H1 (cell line): Measurements from ENCODE around the gene KCNK7. TPM values are rescaled to one million over a fixed set of nuclear protein-coding genes. Genes with fewer than 3 reads are reported as not detected.

Experiments
- CTCF ChIA-PET: fragments of 300-600 bp; sonication (Branson Sonifier 250); formaldehyde crosslinking; loops from one replicate; lab custom pipeline; 2021; ENCODE audit not compliant: partially characterized antibody; lab: Charles Lee
- POLR2A ChIA-PET: fragments of 300-600 bp; sonication (Branson Sonifier 250); formaldehyde crosslinking; loops from one replicate; lab custom pipeline; 2021; ENCODE audit warnings: inconsistent platforms; ENCODE audit not compliant: partially characterized antibody; lab: Charles Lee
- DNase-seq, 2 experiments: peaks; one replicate each; pipeline versions ENCODE4 v3.0.0 to v3.0.0-alpha.2; 2010 to 2022; ENCODE audit warnings: low spot score in 2 of 2, low read depth in 1 of 2, mixed read lengths in 1 of 2
- FAIRE-seq: peaks from 2 replicates; lab custom pipeline; 2011; peaks lifted over from hg19 to GRCh38; lab: Jason Lieb, UNC
- H2AFZ ChIP-seq: 2 replicates; pipeline ENCODE4 v1.8.1; 2012; ENCODE audit warnings: low read length, inconsistent platforms
- H2AK5ac ChIP-seq: 2 replicates; pipeline ENCODE4 v1.6.1; 2013; ENCODE audit warnings: low read depth, low read length
- H2BK120ac ChIP-seq: replicated peaks from 2 replicates; pipeline ENCODE3; 2013; ENCODE audit warnings: low read depth, low read length, inconsistent platforms
- H2BK12ac ChIP-seq: 2 replicates; pipeline ENCODE4 v1.6.1; 2013; ENCODE audit warnings: low read depth, low read length
- H2BK15ac ChIP-seq: 2 replicates; pipeline ENCODE4 v1.6.1; 2013; ENCODE audit warnings: low read length
- H2BK20ac ChIP-seq: 2 replicates; pipeline ENCODE4 v1.6.1; 2013; ENCODE audit warnings: low read length
- H2BK5ac ChIP-seq: 2 replicates; pipeline ENCODE4 v1.6.1; 2013; ENCODE audit warnings: low read depth, low read length
- H3K14ac ChIP-seq: 2 replicates; pipeline ENCODE4 v1.6.1; 2013; ENCODE audit warnings: inconsistent platforms; ENCODE audit not compliant: insufficient read length
- H3K18ac ChIP-seq: 2 replicates; pipeline ENCODE4 v1.6.1; 2013; ENCODE audit warnings: low read length; ENCODE audit errors: extremely low read depth
- H3K23ac ChIP-seq: 2 replicates; pipeline ENCODE4 v1.6.1; 2013; ENCODE audit warnings: inconsistent platforms; ENCODE audit not compliant: insufficient read length
- H3K23me2 ChIP-seq: 2 replicates; pipeline ENCODE4 v1.6.1; 2013; ENCODE audit warnings: low read depth, low read length
- H3K27ac ChIP-seq: 2 replicates; pipeline ENCODE4 v1.6.1; 2011; ENCODE audit warnings: low read depth, low read length, inconsistent platforms
- H3K27me3 ChIP-seq, 4 experiments: replicated peaks in 1 of 4; 1 replicate in 1 of 4; 2 replicates in 3 of 4; pipeline versions ENCODE4 v1.6.1 to v1.8.1; 2011 to 2013; ENCODE audit warnings: low read length in 3 of 4, mild to moderate bottlenecking in 3 of 4, inconsistent platforms in 2 of 4, mixed read lengths in 2 of 4, moderate library complexity in 1 of 4; ENCODE audit not compliant: control insufficient read depth in 3 of 4, insufficient read depth in 3 of 4; ENCODE audit errors: extremely low read depth in 1 of 4
- H3K36me3 ChIP-seq, 4 experiments: 2 replicates each; pipeline versions ENCODE4 v1.6.1 to v1.8.1; 2011 to 2013; ENCODE audit warnings: mild to moderate bottlenecking in 4 of 4, low read length in 3 of 4, moderate library complexity in 2 of 4, control low read depth in 1 of 4, inconsistent platforms in 1 of 4; ENCODE audit not compliant: insufficient read depth in 4 of 4, control insufficient read depth in 2 of 4
- H3K4ac ChIP-seq: replicated peaks from 2 replicates; pipeline ENCODE3; 2013; ENCODE audit warnings: low read length, low read depth, mixed read lengths, inconsistent platforms; ENCODE audit not compliant: insufficient read length
- H3K4me1 ChIP-seq, 4 experiments: replicated peaks in 1 of 4; 1 replicate in 1 of 4; 2 replicates in 3 of 4; pipeline versions ENCODE4 v1.6.1 to v1.8.1; 2011 to 2013; ENCODE audit warnings: low read length in 3 of 4, inconsistent platforms in 2 of 4, mixed read lengths in 1 of 4; ENCODE audit not compliant: insufficient read depth in 4 of 4, control insufficient read depth in 3 of 4
- H3K4me2 ChIP-seq, 2 experiments: 2 replicates each; pipeline versions ENCODE4 v1.6.1 to v1.8.1; 2011 to 2013; ENCODE audit warnings: low read depth in 2 of 2, low read length in 2 of 2, control low read depth in 1 of 2, inconsistent platforms in 1 of 2, mild to moderate bottlenecking in 1 of 2; ENCODE audit not compliant: insufficient read depth in 1 of 2
- H3K4me3 ChIP-seq, 4 experiments: fragments of 200-600, 300-600 bp in 1 of 4; sonication (generic), shearing (Covaris generic), sonication (Bioruptor Twin) in 1 of 4; 2 replicates each; pipeline versions ENCODE4 v1.5.1 to v1.8.1; 2011 to 2016; ENCODE audit warnings: low read length in 4 of 4, low read depth in 3 of 4, control low read depth in 2 of 4, inconsistent platforms in 2 of 4, mild to moderate bottlenecking in 2 of 4, mixed read lengths in 1 of 4, moderate library complexity in 1 of 4; ENCODE audit not compliant: insufficient read depth in 2 of 4; ENCODE audit errors: extremely low read depth in 1 of 4
- H3K56ac ChIP-seq: replicated peaks from 2 replicates; pipeline ENCODE3; 2013; ENCODE audit warnings: low read depth, mild to moderate bottlenecking, mixed read lengths, low read length, inconsistent platforms; ENCODE audit not compliant: insufficient read length
- H3K79me1 ChIP-seq: 2 replicates; pipeline ENCODE4 v1.6.1; 2013; ENCODE audit warnings: low read depth, low read length, control low read depth
- H3K79me2 ChIP-seq, 2 experiments: 2 replicates each; pipeline versions ENCODE4 v1.6.1 to v1.8.1; 2012 to 2013; ENCODE audit warnings: low read length in 2 of 2, mild to moderate bottlenecking in 2 of 2, inconsistent platforms in 1 of 2; ENCODE audit not compliant: insufficient read depth in 2 of 2, control insufficient read depth in 1 of 2
- H3K9ac ChIP-seq, 4 experiments: replicated peaks in 1 of 4; 1 replicate in 1 of 4; 2 replicates in 3 of 4; pipeline versions ENCODE4 v1.6.1 to v1.8.1; 2011 to 2013; ENCODE audit warnings: low read depth in 3 of 4, low read length in 3 of 4, control low read depth in 2 of 4, mild to moderate bottlenecking in 2 of 4, moderate library complexity in 2 of 4, inconsistent platforms in 1 of 4; ENCODE audit errors: extremely low read depth in 1 of 4
- H3K9me3 ChIP-seq, 2 experiments: 2 replicates each; pipeline versions ENCODE4 v1.6.1 to v1.8.1; 2012 to 2013; ENCODE audit warnings: mild to moderate bottlenecking in 2 of 2, moderate library complexity in 2 of 2, control low read depth in 1 of 2, inconsistent platforms in 1 of 2, low read depth in 1 of 2, low read length in 1 of 2, mixed read lengths in 1 of 2; ENCODE audit not compliant: insufficient read depth in 2 of 2
- H4K20me1 ChIP-seq, 2 experiments: replicated peaks in 1 of 2; 2 replicates each; pipeline versions ENCODE3 to v1.8.1; 2011 to 2013; ENCODE audit warnings: inconsistent platforms in 2 of 2, low read length in 2 of 2, mild to moderate bottlenecking in 1 of 2; ENCODE audit not compliant: insufficient read depth in 2 of 2, control insufficient read depth in 1 of 2
- H4K5ac ChIP-seq: 2 replicates; pipeline ENCODE4 v1.6.1; 2013; ENCODE audit warnings: low read length, low read depth, mixed read lengths, inconsistent platforms; ENCODE audit not compliant: insufficient read length
- H4K8ac ChIP-seq: 2 replicates; pipeline ENCODE4 v1.8.0; 2013; ENCODE audit warnings: mild to moderate bottlenecking, moderate library complexity, low read length, inconsistent platforms; ENCODE audit not compliant: insufficient read depth; ENCODE audit errors: extremely low read depth
- H4K91ac ChIP-seq: replicated peaks from 2 replicates; pipeline ENCODE3; 2013; ENCODE audit warnings: low read length, mixed read lengths, inconsistent platforms; ENCODE audit not compliant: insufficient read length
- ATF2 ChIP-seq: IDR thresholded peaks from 2 replicates; pipeline ENCODE4 v1.6.1; 2012; ENCODE audit warnings: low read length, inconsistent platforms
- BCL11A ChIP-seq, 2 experiments: IDR thresholded peaks; one replicate each; pipeline ENCODE4 v1.6.1; 2011; ENCODE audit warnings: low read depth in 2 of 2, low read length in 2 of 2, mild to moderate bottlenecking in 2 of 2
- CHD1 ChIP-seq: IDR thresholded peaks from 2 replicates; pipeline ENCODE4 v1.6.1; 2012; ENCODE audit warnings: low read depth, low read length, improper control_type of control experiment
- FOSL1 ChIP-seq: IDR thresholded peaks from 2 replicates; pipeline ENCODE4 v1.6.1; 2011; ENCODE audit warnings: mild to moderate bottlenecking, low read depth, low read length, moderate library complexity; ENCODE audit not compliant: insufficient read depth
- KDM1A ChIP-seq: fragments of 200-600, 300-600 bp; sonication (generic); IDR thresholded peaks from 2 replicates; pipeline ENCODE4 v1.7.1; 2016; ENCODE audit warnings: mild to moderate bottlenecking, low read length, borderline replicate concordance
- NANOG ChIP-seq: IDR thresholded peaks from 2 replicates; pipeline ENCODE4 v1.6.1; 2011; ENCODE audit warnings: low read length, low read depth, mild to moderate bottlenecking, inconsistent platforms; ENCODE audit not compliant: insufficient read depth, poor library complexity, severe bottlenecking
- SIX5 ChIP-seq: IDR thresholded peaks from 2 replicates; pipeline ENCODE4 v1.6.1; 2011; ENCODE audit warnings: mild to moderate bottlenecking, low read depth, low read length
- TAF1 ChIP-seq: IDR thresholded peaks from 2 replicates; pipeline ENCODE4 v1.6.1; 2011; ENCODE audit warnings: mild to moderate bottlenecking, low read depth, low read length
- TBP ChIP-seq: IDR thresholded peaks from 2 replicates; pipeline ENCODE4 v1.6.1; 2011; ENCODE audit warnings: low read depth, low read length, improper control_type of control experiment
- TCF12 ChIP-seq: IDR thresholded peaks from 2 replicates; pipeline ENCODE4 v1.6.1; 2011; ENCODE audit warnings: low read depth, mild to moderate bottlenecking, low read length
- ZNF274 ChIP-seq: IDR thresholded peaks from 2 replicates; pipeline ENCODE4 v1.7.0; 2012; ENCODE audit warnings: low read length, borderline replicate concordance; ENCODE audit errors: extremely low read depth
- WGBS, 2 experiments: shearing (Covaris generic) in 1 of 2; methylation state at CpG; one replicate each; pipeline versions ENCODE4 v1.1.6 to v1.1.7; 2013 to 2015; ENCODE audit warnings: low lambda C conversion rate in 2 of 2, mixed read lengths in 2 of 2, inconsistent platforms in 1 of 2, low coverage in 1 of 2, missing lambda C conversion rate in 1 of 2; ENCODE audit not compliant: insufficient replicate concordance in 2 of 2, insufficient coverage in 1 of 2, insufficient read length in 1 of 2; ENCODE audit errors: extremely low coverage in 1 of 2, missing lambda C conversion rate in 1 of 2; 5-methylcytosine and 5-hydroxymethylcytosine counted together
- polyA plus RNA-seq, 7 experiments: library from polyadenylated mRNA; depleted of rRNA in 3 of 7; stranded (reverse) in 5 of 7; unstranded in 2 of 7; fragments of >200 nt in 5 of 7; fragments of 200-250 nt in 2 of 7; gene quantifications; 1 replicate in 5 of 7; 2 replicates in 1 of 7; 4 replicates in 1 of 7; pipeline versions ENCODE4 v1.2.1 to v1.2.3, GENCODE V29; 2011 to 2013; ENCODE audit warnings: missing spikeins in 2 of 7, mixed read lengths in 2 of 7
- total RNA-seq: library from RNA; stranded (reverse); fragmentation: NEBNext Ultra II Directional; extraction: Animal tissue kit (Norgen Biotek cat#: 25700); gene quantifications from 2 replicates; pipeline ENCODE4 v1.2.1, GENCODE V29; 2021

The KCNK7 gene
- total and polyA plus RNA-seq, 2 of the 8 experiments (the other 6 are each of a cell fraction or from before 2014, with no cell fraction given), result 0.74 to 1.0 TPM

GRCh38 chr11:65599216-65599954 is 3.8 kb upstream of the KCNK7 start:
- Histone ChIP-seq H4K8ac (no peak overlapping the region; the same call in 1 of the 2 replicates), H3K27me3 (no peaks in the 10 kb centered on the region; a peak in 1 of 7 replicates)
- TF ChIP-seq ZNF274 (no peak), BCL11A (IDR thresholded peaks at IDR 0.05; ENCODE audit: low read depth in 2 of 2, low read length in 2 of 2) (no peak), NANOG (no peak), SIX5 (no peak), TBP (no peak), KDM1A (no peak), ATF2 (no peak), TCF12 (no peak), CHD1 (no peak), FOSL1 (no peak), TAF1 (no peak)

More at GRCh38 chr11:65599216-65599954, 3.8 kb upstream of the KCNK7 start:
- Histone ChIP-seq H3K4me3 (no peak overlapping the region), H3K79me2 (no peaks in the 10 kb centered on the region), H3K18ac (no peak overlapping the region), H3K14ac (no peak overlapping the region), H3K27ac (no peak overlapping the region), H4K91ac (no peak overlapping the region), H3K23me2 (no peaks in the 10 kb centered on the region), H2BK120ac (no peak overlapping the region), H3K56ac (no peak overlapping the region), H3K36me3 (peaks cover 3 to 17% (median 6%) of the 10 kb centered on the region in 4 experiments; a peak in 5 of 8 replicates), H2AK5ac (no peak overlapping the region), H3K9ac (no peak overlapping the region), H2BK5ac (no peak overlapping the region), H3K4me1 (no peaks in the 10 kb centered on the region), H4K5ac (no peak overlapping the region), H3K79me1 (no peaks in the 10 kb centered on the region), H3K23ac (no peak overlapping the region), H2AFZ (no peak overlapping the region), H4K20me1 (peaks cover 0 to 2% of the 10 kb centered on the region in 2 experiments), H3K4ac (no peak overlapping the region), H3K4me2 (no peak overlapping the region), H3K9me3 (no peaks in the 10 kb centered on the region), H2BK20ac (no peak overlapping the region), H2BK12ac (no peak overlapping the region), H2BK15ac (no peak overlapping the region)
- 94% methylated on average over 24 of the region's 49 CpGs; no CpG with 5 or more reads in 1 of the 2 experiments for WGBS, 2 experiments
- DNase-seq, result no peak
- FAIRE-seq, result no peak
- CTCF ChIA-PET, result interaction anchor here (14.8 kb wide), 1 partner anchor 9 kb away, joined by 227 read pairs; the partner anchor contains the start of gene KCNK7
- POLR2A ChIA-PET, result interaction anchor here (0.6 to 3.7 kb wide), 5 partner anchors 8 to 194 kb away, joined by 3 to 12 read pairs (median 4); no protein-coding TSS in a partner anchor
